ENCODE data around the gene PLCL1. TPM values are rescaled to one million over a fixed set of nuclear protein-coding genes. Genes with fewer than 3 reads are reported as not detected.
"Not testable (repeated sequence)": the region's sequence is repeated elsewhere in the genome, so short reads cannot be mapped to it uniquely, and the experiment has no call there.

Gene PLCL1
- total RNA-seq, 1 donor from 2014 or later = 14.3 TPM

DNA sequence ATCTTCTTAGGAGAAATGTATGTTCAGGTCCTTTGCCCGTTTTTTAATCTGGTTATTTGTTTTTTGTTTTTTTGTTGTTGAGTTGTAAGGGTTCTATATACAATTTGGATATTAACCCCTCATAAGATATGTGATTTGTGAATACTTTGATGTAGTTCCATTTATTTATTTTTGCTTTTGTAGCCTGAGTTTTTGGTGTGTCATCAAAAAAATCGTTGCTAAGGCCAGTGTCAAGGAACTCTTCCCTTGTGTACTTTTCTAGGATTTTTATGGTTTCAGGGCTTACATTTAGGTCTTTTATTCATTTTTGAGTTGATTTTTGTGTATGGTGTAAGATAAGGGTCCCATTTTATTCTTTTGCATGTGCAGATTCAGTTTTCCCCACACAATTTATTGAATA is 372.6 kb downstream of the PLCL1 start:
- Histone ChIP-seq H3K9me3 (peaks cover 0 to 9% of the 10 kb centered on the region in 2 donors), H3K4me3 (no peak overlapping the region), H3K27me3 (no peaks in the 10 kb centered on the region), H3K4me1 (no peaks in the 10 kb centered on the region), H3K36me3 (no peaks in the 10 kb centered on the region), H3K27ac (no peak overlapping the region)
- DNase-seq (ENCODE audit: low spot score in 2 of 2) = no peak
- TF ChIP-seq CTCF (IDR thresholded peaks at IDR 0.05) = no peak
- intact Hi-C loops (cut with DNase I) = no loop called here

DNA sequence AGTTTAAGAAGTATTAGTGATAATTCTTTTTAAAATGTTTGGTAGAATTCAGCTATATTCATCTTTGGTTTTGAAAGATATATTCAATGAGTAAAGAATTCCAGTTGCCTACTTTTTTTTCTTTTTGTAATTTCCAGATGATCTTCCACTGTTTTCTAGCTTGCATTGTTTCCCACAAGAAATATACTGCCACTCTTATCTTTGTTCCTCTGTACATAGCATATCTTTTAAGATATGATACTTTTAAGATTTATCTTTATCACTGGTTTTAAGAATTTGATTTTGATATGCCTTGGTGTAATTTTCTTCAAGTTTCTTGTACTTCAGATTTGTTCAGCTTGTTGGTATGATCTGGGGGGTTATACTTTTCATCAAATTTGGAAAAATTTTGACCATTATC is 374.4 kb downstream of the PLCL1 start:
- intact Hi-C loops (cut with DNase I) = no loop called here
- Histone ChIP-seq H3K27me3 (no peaks in the 10 kb centered on the region), H3K27ac (no peak overlapping the region), H3K9me3 (peaks cover 0 to 9% of the 10 kb centered on the region in 2 donors), H3K4me1 (no peaks in the 10 kb centered on the region), H3K36me3 (no peaks in the 10 kb centered on the region), H3K4me3 (no peak overlapping the region)
- DNase-seq (ENCODE audit: low spot score in 2 of 2) = no peak
- TF ChIP-seq CTCF (IDR thresholded peaks at IDR 0.05) = no peak

- intact Hi-C loops (cut with DNase I) = no loop called here
- Histone ChIP-seq H3K9me3 (no peaks in the 10 kb centered on the region), H3K4me1 (no peaks in the 10 kb centered on the region), H3K27ac (no peak overlapping the region), H3K4me3 (no peak overlapping the region), H3K36me3 (no peaks in the 10 kb centered on the region), H3K27me3 (no peaks in the 10 kb centered on the region)
- no peak for DNase-seq (ENCODE audit: low spot score in 2 of 2)
- TF ChIP-seq CTCF (IDR thresholded peaks at IDR 0.05) = no peak
Measured at GRCh38 chr2:198186257-198186656, 381.9 kb downstream of the PLCL1 start.

DNA sequence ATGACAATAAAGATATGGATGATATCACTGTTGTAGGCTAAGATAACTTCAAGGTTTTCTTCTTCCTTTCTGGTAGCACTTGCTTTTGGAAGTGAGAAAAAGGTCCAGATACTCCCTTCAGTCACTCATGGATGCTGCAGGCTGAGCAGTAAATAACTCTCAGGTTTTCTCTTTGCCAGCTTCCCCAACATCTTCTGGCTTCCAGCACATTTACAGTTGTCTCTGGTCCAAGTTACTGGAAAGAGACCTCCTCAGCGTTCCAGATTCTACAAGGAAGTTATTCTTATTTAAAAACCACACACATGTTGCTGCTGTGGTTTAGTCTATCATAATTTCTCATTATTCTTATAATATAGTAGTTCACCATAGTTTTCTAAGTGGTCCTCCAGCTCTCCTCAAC is 383.4 kb downstream of the PLCL1 start:
- H3K27ac ChIP-seq = no peak overlapping the region
- H3K4me3 ChIP-seq = no peak overlapping the region
- H3K4me1 ChIP-seq = no peaks in the 10 kb centered on the region
- H3K27me3 ChIP-seq = no peaks in the 10 kb centered on the region
- no peak for TF ChIP-seq CTCF (IDR thresholded peaks at IDR 0.05)
- no peaks in the 10 kb centered on the region for H3K9me3 ChIP-seq
- intact Hi-C loops (cut with DNase I) = no loop called here
- H3K36me3 ChIP-seq = no peaks in the 10 kb centered on the region
- no peak for DNase-seq (ENCODE audit: low spot score in 2 of 2)

DNA sequence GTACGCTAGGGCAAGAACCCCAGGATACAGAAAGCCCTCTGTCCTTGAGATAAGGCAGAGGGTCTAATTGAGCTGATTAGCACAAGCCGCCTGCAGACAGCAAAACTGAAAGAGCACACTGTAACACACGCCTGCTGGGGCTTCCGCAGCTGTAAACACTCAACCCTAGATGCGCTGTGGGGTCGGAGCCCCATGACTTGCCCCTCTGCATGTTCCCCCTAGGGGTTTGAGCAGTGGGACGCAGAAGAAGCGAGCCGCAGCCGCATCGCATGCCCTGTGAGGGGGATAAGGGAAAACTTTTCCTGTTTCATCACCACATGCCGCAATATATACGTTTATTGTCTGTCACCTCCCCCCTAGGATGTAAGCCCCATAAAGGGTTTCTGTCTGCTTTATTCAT is 384.6 kb downstream of the PLCL1 start:
- intact Hi-C loops (cut with DNase I) = no loop called here
- DNase-seq (ENCODE audit: low spot score in 2 of 2) = no peak
- H3K4me1 ChIP-seq = no peaks in the 10 kb centered on the region
- H3K36me3 ChIP-seq = no peaks in the 10 kb centered on the region
- no peak overlapping the region for H3K27ac ChIP-seq
- no peaks in the 10 kb centered on the region for H3K27me3 ChIP-seq
- H3K4me3 ChIP-seq = no peak overlapping the region
- H3K9me3 ChIP-seq = no peaks in the 10 kb centered on the region
- no peak for TF ChIP-seq CTCF (IDR thresholded peaks at IDR 0.05)

GRCh38 chr2:198191651-198192050 is 387.3 kb downstream of the PLCL1 start:
- Histone ChIP-seq H3K36me3 (no peaks in the 10 kb centered on the region), H3K27ac (no peak overlapping the region), H3K9me3 (no peaks in the 10 kb centered on the region), H3K4me3 (no peak overlapping the region), H3K4me1 (no peaks in the 10 kb centered on the region), H3K27me3 (no peaks in the 10 kb centered on the region)
- no peak for TF ChIP-seq CTCF (IDR thresholded peaks at IDR 0.05)
- DNase-seq (ENCODE audit: low spot score in 2 of 2) = no peak
- intact Hi-C loops (cut with DNase I) = no loop called here

DNA sequence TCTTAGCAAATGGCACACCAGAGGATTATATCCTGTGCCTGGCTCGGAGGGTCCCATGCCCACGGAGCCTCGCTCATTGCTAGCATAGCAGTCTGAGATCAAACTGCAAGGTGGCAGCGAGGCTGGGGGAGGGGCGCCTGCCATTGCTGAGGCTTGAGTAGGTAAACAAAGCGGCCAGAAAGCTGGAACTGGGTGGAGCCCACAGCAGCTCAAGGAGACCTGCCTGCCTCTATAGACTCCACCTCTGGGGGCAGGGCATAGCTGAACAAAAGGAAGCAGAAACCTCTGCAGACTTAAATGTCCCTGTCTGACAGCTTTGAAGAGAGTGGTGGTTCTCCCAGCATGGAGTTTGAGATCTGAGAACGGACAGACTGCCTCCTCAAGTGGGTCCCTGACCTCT is 392.2 kb downstream of the PLCL1 start:
- H3K4me3 ChIP-seq; intact Hi-C loops (cut with DNase I); H3K36me3 ChIP-seq; DNase-seq (ENCODE audit: low spot score in 2 of 2); H3K27me3 ChIP-seq; H3K9me3 ChIP-seq; H3K27ac ChIP-seq; H3K4me1 ChIP-seq: not testable (repeated sequence)
